Posterior cingulate gyrus (tissue), 11 donors: ENCODE data around the gene GMNN.
"Not testable (repeated sequence)": the region's sequence is repeated elsewhere in the genome, so short reads cannot be mapped to it uniquely, and the experiment has no call there.

Experiments used
- DNase-seq, 10 donors: peaks; one replicate each; pipeline versions ENCODE4 v3.0.0 to v3.0.0-alpha.2; 2020 to 2021; ENCODE audit warnings: mixed read lengths in 3 of 10
- intact Hi-C: fragments of 100-400 bp; cut with DNase I; formaldehyde crosslinking; loops from one replicate; pipeline ENCODE4 v1.15.1; 2023

The GMNN gene

DNA sequence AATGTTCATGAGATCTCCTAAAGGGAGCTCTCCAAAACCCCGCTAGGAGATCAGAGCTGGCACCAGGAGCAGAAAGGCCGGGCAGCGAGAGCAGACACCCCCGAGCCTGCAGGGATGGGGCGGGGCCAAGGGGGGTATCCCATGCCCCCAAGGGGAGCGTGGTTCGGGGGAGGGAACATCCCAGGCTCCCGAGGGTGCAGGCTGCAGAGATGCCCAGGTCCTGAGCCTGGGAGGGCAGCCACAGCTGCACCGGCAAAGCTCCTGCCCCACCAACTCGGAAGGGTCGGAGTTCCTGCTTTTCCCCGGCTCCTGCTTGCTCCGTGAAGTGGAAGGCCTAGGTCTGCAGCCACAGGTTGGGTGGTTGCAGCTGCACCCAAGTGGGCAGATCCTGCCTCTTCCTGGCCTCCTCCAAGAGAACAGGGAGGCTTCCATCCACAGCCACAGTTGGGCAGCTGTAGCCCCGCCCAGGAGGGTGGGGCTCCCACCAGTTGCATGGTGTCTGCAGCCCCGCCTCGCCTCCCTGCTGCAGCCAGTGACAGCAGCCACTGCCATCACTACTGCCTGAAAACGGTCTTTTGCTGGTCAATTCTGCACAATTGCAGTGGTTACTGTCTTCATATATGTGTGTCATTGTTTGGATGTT, 13.4 kb upstream of the GMNN start:
- intact Hi-C loops, result loop anchor here (10.0 kb wide), 1 partner anchor 477 kb away; no protein-coding TSS in a partner anchor
- no peak for DNase-seq

DNA sequence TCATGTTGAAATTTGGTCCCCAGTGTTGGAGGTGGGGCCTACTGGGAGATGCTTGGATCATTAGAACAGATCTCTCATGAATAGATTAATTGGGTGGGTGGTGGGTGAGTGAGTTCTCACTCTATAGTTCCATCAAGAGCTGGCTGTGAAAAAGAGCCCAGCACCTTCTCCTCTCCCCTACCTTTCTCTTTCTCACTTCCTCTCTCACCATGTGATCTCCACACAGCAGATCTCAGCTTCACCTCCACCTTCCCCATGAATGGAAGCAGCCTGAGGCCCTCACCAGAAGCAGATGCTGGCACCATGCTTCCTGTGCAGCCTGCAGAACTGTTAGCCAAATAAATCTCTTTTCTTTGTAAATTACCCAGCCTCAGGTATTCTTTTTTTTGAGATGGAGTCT, 12.9 kb upstream of the GMNN start:
- no peak for DNase-seq
- intact Hi-C loops, result loop anchor here (10.0 kb wide), 1 partner anchor 477 kb away; no protein-coding TSS in a partner anchor

DNA sequence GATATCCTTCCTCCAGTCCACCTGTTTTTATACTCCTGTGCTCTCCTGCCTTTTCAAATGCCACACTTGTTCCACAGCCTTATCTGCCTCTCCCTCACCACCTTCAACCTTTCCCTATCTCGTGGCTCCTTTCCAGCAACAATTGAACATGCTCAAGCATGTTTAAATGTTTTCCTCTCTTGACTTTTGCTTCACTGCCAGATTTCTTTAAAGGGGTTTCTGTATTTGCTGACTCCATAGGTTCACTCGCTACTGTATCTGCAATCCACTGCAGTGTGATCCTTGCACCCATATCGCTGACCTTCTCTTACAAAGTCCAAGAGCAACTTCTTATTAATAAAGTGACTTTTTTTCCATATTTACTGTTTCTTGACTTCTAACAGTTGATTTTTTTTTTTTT, 11.2 kb upstream of the GMNN start:
- intact Hi-C loops, result loop anchor here (10.0 kb wide), 1 partner anchor 479 kb away; no protein-coding TSS in a partner anchor
- DNase-seq, result no peak

DNA sequence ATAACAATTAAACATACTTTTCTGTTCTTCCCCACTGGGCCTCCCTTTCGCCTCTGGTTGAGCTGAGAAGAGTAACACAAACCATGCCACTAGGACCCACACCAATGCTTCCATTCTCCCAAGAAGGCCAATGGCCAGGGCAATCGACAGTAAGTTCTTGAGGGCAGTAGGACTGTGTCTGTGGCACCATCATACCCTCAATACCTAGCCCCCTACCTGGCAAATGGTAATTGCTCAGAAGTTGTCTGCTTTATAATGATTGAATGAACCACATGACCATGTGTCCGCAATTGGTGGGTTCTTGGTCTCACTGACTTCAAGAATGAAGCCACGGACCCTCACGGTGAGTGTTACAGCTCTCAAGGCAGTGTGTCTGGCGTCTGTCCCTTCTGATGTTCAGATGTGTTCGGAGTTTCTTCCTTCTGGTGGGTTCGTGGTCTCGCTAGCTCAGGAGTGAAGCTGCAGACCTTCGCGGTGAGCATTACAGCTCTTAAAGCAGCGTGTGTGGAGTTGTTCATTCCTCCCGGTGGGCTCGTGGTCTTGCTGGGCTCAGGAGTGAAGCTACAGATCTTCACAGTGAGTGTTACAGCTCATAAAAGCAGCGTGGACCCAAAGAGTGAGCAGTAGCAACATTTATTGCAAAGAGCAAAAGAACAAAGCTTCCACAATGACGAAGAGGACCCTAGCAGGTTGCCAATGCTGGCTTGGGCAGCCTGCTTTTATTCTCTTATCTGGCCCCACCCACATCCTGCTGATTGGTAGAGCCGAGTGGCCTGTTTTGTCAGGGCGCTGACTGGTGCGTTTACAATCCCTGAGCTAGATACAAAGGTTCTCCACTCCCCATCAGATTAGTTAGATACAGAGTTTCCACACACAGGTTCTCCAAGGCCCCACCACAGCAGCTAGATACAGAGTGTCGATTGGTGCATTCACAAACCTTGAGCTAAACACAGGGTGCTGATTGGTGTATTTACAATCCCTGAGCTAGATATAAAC, 9.6 kb upstream of the GMNN start:
- intact Hi-C loops, result loop anchor here (5.0 to 10.0 kb wide), 2 partner anchors 183 to 480 kb away; no protein-coding TSS in a partner anchor
- DNase-seq, result not testable (repeated sequence)

DNA sequence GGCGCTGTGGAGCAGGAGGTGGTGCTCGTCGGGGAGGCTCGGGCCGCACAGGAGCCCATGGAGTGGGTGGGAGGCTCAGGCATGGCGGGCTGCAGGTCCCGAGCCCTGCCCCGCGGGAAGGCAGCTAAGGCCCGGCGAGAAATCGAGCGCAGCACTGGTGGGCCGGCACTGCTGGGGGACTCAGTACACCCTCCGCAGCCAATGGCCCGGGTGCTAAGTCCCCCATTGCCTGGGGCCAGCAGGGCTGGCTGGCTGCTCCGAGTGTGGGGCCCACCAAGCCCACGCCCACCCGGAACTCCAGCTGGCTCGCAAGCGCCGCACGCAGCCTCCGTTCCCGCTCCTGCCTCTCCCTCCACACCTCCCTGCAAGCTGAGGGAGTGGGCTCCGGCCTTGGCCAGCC, 8.8 kb upstream of the GMNN start:
- DNase-seq, result peak in 1 of 10 donors; percentile 64
- intact Hi-C loops, result loop anchor here (5.0 to 10.0 kb wide), 2 partner anchors 184 to 481 kb away; no protein-coding TSS in a partner anchor

DNA sequence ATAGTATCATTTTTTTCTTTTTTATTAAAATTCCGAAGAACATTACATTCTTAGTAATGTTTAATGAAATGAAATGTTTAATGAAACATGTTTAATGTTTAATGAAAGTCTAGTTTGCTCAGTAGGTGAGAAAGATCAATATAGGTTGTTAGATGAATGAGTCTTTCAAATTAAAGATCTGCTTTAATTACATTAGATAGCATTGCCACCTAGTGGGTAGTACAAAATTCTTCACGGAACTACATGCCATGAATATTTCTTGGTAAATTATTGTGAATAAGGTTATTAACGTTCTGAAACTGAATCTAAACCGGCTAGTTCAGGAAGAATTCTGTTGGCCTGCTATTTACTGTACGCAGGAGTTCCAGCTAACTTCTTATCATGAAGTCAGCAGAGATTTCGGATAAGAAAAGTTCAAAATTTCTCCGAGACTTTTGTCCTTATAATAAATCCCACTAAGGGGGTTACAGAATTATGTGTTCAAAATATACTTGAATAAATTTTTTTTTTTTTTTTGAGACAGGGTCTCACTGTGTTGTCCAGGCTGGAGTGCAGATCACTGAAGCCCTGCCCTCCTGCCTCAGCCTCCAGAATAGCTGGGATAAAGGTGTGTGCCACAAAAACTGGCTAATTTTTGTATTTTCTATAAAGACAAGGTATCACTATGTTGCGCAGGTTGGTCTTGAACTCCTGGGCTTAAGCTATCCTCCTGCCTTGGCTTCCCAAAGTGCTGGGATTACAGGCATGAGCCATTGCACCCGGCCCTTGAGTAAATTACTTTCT, 7.9 kb upstream of the GMNN start:
- no peak for DNase-seq

DNA sequence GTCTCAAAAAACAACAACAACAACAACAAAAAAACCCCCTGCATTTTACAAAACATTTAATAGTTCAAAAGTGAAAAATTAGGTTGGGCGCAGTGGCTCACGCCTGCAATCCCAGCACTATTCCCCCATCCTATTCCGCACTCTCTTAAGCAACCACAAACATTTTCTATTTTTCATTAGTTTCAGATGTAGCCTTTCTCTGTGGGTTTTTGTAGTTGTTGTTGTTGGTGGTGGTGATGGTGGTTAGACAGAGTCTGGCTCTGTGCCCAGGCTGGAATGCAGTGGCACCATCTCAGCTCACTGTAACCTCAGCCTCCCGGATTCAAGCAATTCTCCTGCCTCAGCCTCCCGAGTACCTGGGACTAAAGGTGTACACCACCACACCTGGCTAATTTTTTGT, 6.4 kb upstream of the GMNN start:
- no peak for DNase-seq
- intact Hi-C loops, result loop anchor here (5.0 to 10.0 kb wide), 2 partner anchors 186 to 484 kb away; no protein-coding TSS in a partner anchor

More for the DNA sequence above, 7.9 kb upstream of the GMNN start:
- intact Hi-C loops, result loop anchor here (5.0 to 10.0 kb wide), 2 partner anchors 185 to 482 kb away; no protein-coding TSS in a partner anchor

DNA sequence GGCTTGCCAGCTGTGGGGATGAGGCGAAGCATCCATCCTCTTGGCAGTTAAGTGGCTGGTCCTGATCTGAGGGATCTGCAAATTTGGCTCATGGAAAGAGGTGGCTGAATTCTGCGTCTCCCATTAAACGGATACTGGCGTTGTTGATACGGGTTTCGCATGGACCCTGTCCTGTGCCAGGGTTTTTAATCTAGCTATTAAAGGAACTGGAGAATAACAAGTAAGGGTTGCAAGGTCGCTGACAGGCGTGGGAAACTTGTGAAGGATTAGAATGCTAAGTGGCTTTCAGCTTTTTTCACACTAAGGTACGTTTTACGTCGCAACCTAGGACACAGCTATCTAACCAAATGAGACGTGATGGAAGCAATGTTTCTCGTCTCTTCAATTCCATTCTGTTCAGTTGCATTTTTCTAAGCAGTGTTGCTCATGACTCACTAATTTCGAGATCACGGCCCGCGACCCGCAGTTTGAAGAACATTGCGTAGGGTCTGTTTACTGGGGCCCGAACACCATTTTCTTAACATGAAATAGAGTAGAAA, 852 bp downstream of the GMNN start:
- DNase-seq, result no peak
- intact Hi-C loops, result loop anchor here (2.0 to 10.0 kb wide), 2 partner anchors 53 to 111 kb away; partner anchors contain the start of genes ACOT13 and TDP2

DNA sequence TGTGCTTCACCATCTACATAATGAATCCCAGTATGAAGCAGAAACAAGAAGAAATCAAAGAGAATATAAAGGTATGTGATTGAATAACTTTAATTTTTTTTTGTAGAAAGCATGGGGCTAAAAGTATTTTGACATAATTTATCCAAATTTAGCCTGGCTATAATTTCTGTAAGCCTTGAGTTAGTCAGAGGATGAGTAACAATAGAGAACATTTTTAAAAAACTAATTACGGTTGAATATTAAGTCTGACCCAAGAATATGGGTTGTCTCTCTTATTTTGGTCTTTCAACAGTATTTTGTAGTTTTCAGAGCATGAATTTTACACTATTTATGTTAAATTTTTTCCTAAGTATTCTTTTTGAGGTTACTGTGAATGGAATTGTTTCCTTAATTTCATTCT, 2.5 kb downstream of the GMNN start:
- intact Hi-C loops, result loop anchor here (10.0 kb wide), 1 partner anchor 112 kb away; the partner anchor contains the start of genes ACOT13 and TDP2
- DNase-seq, result no peak

DNA sequence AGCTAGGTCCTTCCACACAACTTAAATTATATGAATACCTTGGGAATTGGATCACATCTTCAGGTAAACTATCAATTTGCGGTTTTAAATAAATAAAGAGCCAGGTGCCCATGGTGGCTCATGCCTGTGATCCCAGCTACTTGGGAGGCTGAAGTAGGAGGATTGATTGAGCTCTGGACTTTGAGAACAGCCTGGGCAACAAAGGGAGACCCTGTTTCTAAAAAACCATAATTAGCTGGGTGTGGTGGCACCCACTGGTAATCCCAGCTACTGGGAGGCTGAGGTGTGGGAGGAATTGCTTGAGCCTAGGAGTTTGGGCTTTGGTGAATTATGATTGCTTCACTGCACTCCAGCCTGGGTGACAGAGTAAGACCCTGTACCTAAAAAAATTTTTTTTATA, 3.4 kb downstream of the GMNN start:
- intact Hi-C loops, result loop anchor here (10.0 kb wide), 1 partner anchor 113 kb away; the partner anchor contains the start of genes ACOT13 and TDP2
- no peak for DNase-seq

DNA sequence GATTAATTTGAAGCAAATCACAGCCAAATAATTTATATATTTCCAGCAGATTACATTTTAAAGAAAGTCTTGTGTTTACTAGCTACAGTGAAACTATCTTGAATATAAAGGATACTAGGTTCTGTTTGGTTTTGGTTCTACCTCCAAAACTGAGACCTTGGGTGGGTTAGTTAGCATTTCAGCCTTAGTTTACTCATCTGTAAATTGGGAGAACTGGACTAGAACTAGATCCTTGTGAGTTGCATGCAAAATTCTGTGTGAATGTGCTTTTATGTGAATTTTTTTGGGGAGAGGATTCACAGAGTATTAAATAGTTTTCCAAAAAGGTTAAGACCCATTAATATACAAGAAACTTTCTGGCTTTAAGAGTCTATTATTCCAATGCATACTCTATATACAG, 4.1 kb downstream of the GMNN start:
- no peak for DNase-seq
- intact Hi-C loops, result loop anchor here (10.0 kb wide), 1 partner anchor 114 kb away; the partner anchor contains the start of genes ACOT13 and TDP2

DNA sequence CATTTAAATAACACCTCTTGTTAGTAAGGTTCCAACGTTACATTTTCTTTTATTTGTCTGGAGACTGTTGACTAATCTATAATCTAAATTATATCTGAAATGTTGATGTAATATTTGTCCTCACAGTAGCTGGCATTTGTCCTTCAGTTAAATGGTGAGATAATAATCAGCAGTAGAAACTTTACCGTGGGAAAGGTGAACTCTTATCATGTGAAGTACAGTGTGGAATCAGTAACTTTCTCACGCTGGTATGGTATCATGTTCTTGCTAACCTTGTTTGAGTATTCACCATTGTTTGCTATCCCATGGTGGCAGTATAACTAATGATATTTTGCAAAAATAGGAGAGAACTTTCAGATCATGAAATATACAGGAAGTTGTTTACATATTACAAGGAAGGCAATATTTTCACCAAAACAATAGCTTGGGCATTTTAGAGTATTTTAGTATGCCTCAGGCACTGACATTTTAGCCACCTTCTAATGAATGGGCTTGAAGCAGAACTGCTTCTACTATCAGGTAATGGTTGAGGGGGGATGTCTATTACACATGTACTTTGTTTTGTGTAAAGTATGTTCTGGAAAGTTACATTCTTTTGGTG, 4.8 kb downstream of the GMNN start:
- DNase-seq, result no peak
- intact Hi-C loops, result loop anchor here (10.0 kb wide), 1 partner anchor 115 kb away; the partner anchor contains the start of genes ACOT13 and TDP2

DNA sequence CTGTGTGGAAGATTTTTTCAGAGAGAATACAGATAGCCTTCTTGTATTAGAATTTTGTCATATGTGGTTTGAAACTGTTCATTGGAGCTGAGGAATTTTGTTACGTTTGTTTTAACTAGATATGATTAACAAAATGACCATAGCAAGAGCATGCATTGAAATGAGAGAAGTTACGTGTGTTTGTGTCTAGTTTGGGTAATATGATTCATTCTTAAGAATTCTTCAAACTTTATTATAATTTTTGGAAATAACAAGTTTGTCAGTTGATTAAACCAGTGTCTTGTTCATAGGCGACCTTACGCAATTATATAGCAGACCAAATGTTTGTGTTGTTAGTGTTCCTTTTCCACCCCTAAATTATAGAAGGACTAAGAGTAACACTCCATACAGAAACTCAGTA, 5.5 kb downstream of the GMNN start:
- intact Hi-C loops, result no loop called here
- DNase-seq, result no peak

DNA sequence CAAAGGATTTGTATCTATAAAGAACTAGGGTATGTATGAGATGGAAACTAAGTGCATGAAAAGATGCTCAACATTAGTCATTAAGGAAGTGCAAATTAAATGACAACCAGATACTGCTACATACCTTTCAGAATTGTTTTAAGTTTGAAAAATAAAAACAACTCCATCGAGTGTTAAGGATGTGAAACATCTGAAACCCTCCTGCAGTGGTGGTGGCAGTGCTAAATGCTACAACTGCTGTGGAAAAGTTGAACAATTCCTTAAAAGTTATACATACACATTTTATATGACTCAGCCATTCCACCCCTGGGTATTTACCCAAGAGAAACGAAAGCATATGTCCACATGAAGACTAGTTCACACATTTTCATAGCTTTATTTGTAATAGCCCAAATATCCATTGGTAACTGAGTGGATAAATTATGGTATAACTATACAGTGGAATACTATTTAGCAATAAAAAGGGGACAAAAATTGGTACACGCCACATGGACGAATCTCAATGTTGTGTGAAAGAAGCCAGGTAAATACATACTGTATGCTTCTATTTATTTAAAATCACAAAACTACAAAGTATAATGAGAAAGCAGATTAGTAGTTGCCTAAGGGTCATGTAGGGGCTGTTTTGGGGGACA, 13.4 kb downstream of the GMNN start:
- intact Hi-C loops, result no loop called here
- no peak for DNase-seq

DNA sequence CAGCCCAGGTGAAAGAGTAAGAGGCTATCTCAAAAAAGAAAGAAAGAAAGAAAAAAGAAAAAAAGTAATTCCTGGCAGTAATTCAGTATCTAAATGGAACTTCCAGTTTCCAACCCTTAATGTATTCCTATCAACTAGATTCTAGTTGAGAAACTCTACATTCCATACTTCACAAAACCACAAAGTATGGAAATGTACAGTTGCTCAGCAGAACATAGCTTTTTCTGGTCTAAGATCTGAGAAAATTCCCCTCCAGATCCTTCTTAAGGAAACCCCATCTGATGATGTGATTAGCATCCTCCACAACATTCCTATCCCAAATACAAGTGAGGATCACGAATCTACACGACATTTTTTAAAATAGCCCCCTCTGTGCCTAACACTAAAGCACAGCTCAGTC, 20.4 kb downstream of the GMNN start:
- intact Hi-C loops, result no loop called here
- DNase-seq, result no peak

DNA sequence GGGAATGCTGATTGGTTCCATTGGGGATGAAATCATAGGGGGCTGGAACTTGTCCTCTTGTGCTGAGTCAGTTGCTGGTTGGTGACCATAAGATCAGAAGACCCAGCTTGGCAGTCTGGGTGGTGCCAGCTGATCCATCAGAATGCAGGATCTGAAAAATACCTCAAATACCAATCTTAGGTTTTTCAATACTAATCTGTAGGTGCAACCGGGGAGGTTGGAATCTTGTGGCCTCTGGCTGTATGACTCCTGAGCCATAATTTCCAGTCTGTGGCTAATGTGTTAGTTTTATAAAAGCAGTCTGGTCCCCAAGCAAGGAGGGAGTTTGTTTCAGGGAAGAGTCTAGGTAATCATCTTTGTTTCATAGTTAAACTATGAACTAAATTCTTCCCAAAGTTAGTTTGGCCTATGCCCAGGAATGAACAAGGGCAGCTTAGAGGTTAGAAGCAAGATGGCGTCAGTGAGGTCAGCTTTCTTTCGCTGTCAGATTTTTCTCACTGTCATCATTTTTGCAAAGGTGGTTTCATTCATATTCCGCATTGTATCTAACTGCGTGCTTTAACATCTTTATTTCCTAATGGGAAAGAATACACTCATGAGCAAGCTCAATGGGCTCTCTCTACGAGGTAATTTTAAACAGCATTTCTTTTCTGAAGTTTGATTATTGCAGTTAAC, 22.0 kb downstream of the GMNN start:
- DNase-seq, result no peak
- intact Hi-C loops, result no loop called here

DNA sequence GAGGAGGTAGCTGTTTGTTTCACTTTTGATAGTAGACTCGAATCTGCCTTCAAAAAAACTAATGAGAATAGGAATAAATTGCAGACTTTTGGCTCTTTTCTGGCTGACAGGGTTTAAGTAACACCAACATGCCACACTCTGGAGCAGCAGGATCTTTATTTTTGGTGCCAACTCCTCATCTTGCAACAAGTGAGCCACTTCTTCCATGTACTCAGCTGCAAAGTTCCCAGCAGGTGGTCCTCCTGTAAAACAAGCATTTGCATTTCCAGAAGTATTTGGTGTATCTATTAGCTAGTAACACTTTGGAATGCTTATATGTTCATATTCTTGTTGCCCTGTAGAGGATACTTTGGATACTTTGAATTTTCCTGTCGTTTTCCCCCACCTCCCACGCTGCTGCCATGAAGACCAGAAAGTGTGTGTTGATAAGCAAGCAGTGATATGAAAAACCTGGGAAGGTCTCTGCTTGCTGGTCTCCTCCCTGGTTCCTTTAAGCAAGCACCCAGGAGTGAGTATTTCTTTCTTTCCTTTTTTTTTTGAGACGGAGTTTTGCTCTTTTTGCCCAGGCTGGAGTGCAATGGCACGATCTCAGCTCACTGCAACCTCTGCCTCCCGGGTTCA, 23.0 kb downstream of the GMNN start:
- DNase-seq, result no peak
- intact Hi-C loops, result no loop called here
